ENCODE results near the gene TNFAIP6. TPM values are rescaled to one million over a fixed set of nuclear protein-coding genes. Genes with fewer than 3 reads are reported as not detected.
"Not testable (repeated sequence)": the region's sequence is repeated elsewhere in the genome, so short reads cannot be mapped to it uniquely, and the experiment has no call there.

TNFAIP6 gene
- total RNA-seq, 4 donors from 2014 or later, result 0.45 TPM; not detected in 3

- no peaks in the 10 kb centered on the region for H3K36me3 ChIP-seq
- DNase-seq (ENCODE audit: low spot score in 2 of 2), result no peak
- H3K27me3 ChIP-seq, result no peaks in the 10 kb centered on the region
- no peaks in the 10 kb centered on the region for H3K9me3 ChIP-seq
- TF ChIP-seq CTCF (IDR thresholded peaks at IDR 0.05) (no peak), POLR2AphosphoS5 (IDR thresholded peaks at IDR 0.05) (no peak), POLR2A (IDR thresholded peaks at IDR 0.05) (no peak), EP300 (IDR thresholded peaks at IDR 0.05) (no peak)
- no peak overlapping the region for H3K27ac ChIP-seq
- peaks cover 19% of the 10 kb centered on the region for H3K4me1 ChIP-seq
- no peak overlapping the region for H3K4me3 ChIP-seq
Measured at GRCh38 chr2:151407281-151407680, 49.9 kb downstream of the TNFAIP6 start.

GRCh38 chr2:151408788-151409600, 51.6 kb downstream of the TNFAIP6 start:
- H3K4me1 ChIP-seq, result peaks cover 19% of the 10 kb centered on the region
- no peak for TF ChIP-seq POLR2AphosphoS5 (IDR thresholded peaks at IDR 0.05)
- no peak for TF ChIP-seq CTCF (IDR thresholded peaks at IDR 0.05)
- no peak for TF ChIP-seq EP300 (IDR thresholded peaks at IDR 0.05)
- no peak for TF ChIP-seq POLR2A (IDR thresholded peaks at IDR 0.05)
- peaks cover 9% of the 10 kb centered on the region for H3K36me3 ChIP-seq
- 85% methylated on average over 25 of the region's 25 CpGs for WGBS
- DNase-seq (ENCODE audit: low spot score in 2 of 2), result no peak
- H3K9me3 ChIP-seq, result no peaks in the 10 kb centered on the region
- H3K27ac ChIP-seq, result no peak overlapping the region
- no peaks in the 10 kb centered on the region for H3K27me3 ChIP-seq
- peak overlapping the region; percentile 76 for H3K4me3 ChIP-seq

GRCh38 chr2:151409601-151410484, 52.5 kb downstream of the TNFAIP6 start, which contains the start of gene RIF1:
RIF1 (plus strand) TSS chr2:151409902; CDS start chr2:151410424, 522 bp downstream.
- 0% methylated on average over 40 of the region's 65 CpGs for WGBS
- no peaks in the 10 kb centered on the region for H3K9me3 ChIP-seq
- no peaks in the 10 kb centered on the region for H3K27me3 ChIP-seq
- peak within 1 kb of the TSS; percentile 76 for H3K4me3 ChIP-seq
- TF ChIP-seq CTCF (IDR thresholded peaks at IDR 0.05) (peak in 1 of 2 donors; percentile 68), POLR2AphosphoS5 (IDR thresholded peaks at IDR 0.05) (peak in 1 of 3 donors; percentile 68), POLR2A (IDR thresholded peaks at IDR 0.05) (peak in 1 of 2 donors; percentile 28), EP300 (IDR thresholded peaks at IDR 0.05) (no peak)
- peak within 1 kb of the TSS; percentile 90 for H3K27ac ChIP-seq
- peak; percentile 93 to 94 for DNase-seq (ENCODE audit: low spot score in 2 of 2)
- peaks cover 16% of the 10 kb centered on the region for H3K36me3 ChIP-seq
- peaks cover 19% of the 10 kb centered on the region for H3K4me1 ChIP-seq

- WGBS, result under 1% methylated on average over 16 of the region's 21 CpGs
- Histone ChIP-seq H3K4me1 (peaks cover 19% of the 10 kb centered on the region), H3K4me3 (peak overlapping the region; percentile 76), H3K27me3 (no peaks in the 10 kb centered on the region), H3K36me3 (peaks cover 21% of the 10 kb centered on the region), H3K27ac (peak overlapping the region; percentile 90), H3K9me3 (no peaks in the 10 kb centered on the region)
- no peak for DNase-seq (ENCODE audit: low spot score in 2 of 2)
- no peak for TF ChIP-seq POLR2AphosphoS5 (IDR thresholded peaks at IDR 0.05)
- no peak for TF ChIP-seq CTCF (IDR thresholded peaks at IDR 0.05)
- TF ChIP-seq EP300 (IDR thresholded peaks at IDR 0.05), result no peak
- no peak for TF ChIP-seq POLR2A (IDR thresholded peaks at IDR 0.05)
Measured at GRCh38 chr2:151410485-151410834, 53.1 kb downstream of the TNFAIP6 start.

GRCh38 chr2:151417650-151418049, 60.3 kb downstream of the TNFAIP6 start:
- no peak for DNase-seq (ENCODE audit: low spot score in 2 of 2)
- Histone ChIP-seq H3K27me3 (no peaks in the 10 kb centered on the region), H3K27ac (no peak overlapping the region), H3K9me3 (no peaks in the 10 kb centered on the region), H3K4me1 (no peaks in the 10 kb centered on the region), H3K36me3 (peaks cover 90% of the 10 kb centered on the region), H3K4me3 (no peak overlapping the region)
- TF ChIP-seq EP300 (IDR thresholded peaks at IDR 0.05), result no peak
- TF ChIP-seq POLR2AphosphoS5 (IDR thresholded peaks at IDR 0.05), result no peak
- WGBS, result 95% methylated on average over 3 of the region's 3 CpGs

- not testable (repeated sequence) for H3K27ac ChIP-seq; H3K9me3 ChIP-seq; H3K4me3 ChIP-seq; H3K27me3 ChIP-seq; H3K4me1 ChIP-seq; DNase-seq (ENCODE audit: low spot score in 2 of 2)
- H3K36me3 ChIP-seq, result peaks cover 72% of the 10 kb centered on the region
- 97% methylated on average over 12 of the region's 12 CpGs for WGBS
Measured at GRCh38 chr2:151421681-151422080, 64.3 kb downstream of the TNFAIP6 start.

Measured in suprapubic skin (tissue), 4 donors.